DMS53 treated with DMSO at 0.1 percent for 48 hours (cell line): Measurements from ENCODE around the gene C12orf76.
"Not testable (repeated sequence)": the region's sequence is repeated elsewhere in the genome, so short reads cannot be mapped to it uniquely, and the experiment has no call there.

Source experiments
- DNase-seq: peaks from one replicate; lab custom pipeline; 2025; ENCODE audit not compliant: unreplicated experiment; lab: John Stamatoyannopoulos, UW

C12orf76 gene

GRCh38 chr12:110065540-110065939 is 17.2 kb upstream of the C12orf76 start:
- no peak for DNase-seq

GRCh38 chr12:110062241-110062640 is 13.9 kb upstream of the C12orf76 start:
- no peak for DNase-seq

- no peak for DNase-seq
These were observed 11.3 kb upstream of the C12orf76 start for GRCh38 chr12:110059651-110060000.

- no peak for DNase-seq
These were observed 10.7 kb upstream of the C12orf76 start for GRCh38 chr12:110058875-110059615.

GRCh38 chr12:110056643-110057042 is 8.3 kb upstream of the C12orf76 start:
- DNase-seq, result not testable (repeated sequence)

GRCh38 chr12:110055375-110056352 is 7.3 kb upstream of the C12orf76 start:
- DNase-seq, result not testable (repeated sequence)

GRCh38 chr12:110050927-110051326 is 2.6 kb upstream of the C12orf76 start:
- DNase-seq, result no peak

- DNase-seq, result not testable (repeated sequence)
These were observed 1.3 kb upstream of the C12orf76 start for GRCh38 chr12:110049666-110050065.

- not testable (repeated sequence) for DNase-seq
These were observed 712 bp upstream of the C12orf76 start for GRCh38 chr12:110049034-110049433.

GRCh38 chr12:110047297-110047940 is 903 bp downstream of the C12orf76 start:
- DNase-seq, result no peak

- DNase-seq, result no peak
These were observed 1.7 kb downstream of the C12orf76 start for GRCh38 chr12:110046451-110047187.

GRCh38 chr12:110042264-110042663 is 6.1 kb downstream of the C12orf76 start:
- peak; percentile 98 for DNase-seq

GRCh38 chr12:110039085-110039807 is 9.1 kb downstream of the C12orf76 start:
- DNase-seq, result peak; percentile 97

- DNase-seq, result no peak
These were observed 9.6 kb downstream of the C12orf76 start for GRCh38 chr12:110038741-110039084.

GRCh38 chr12:110037315-110037714 is 11.0 kb downstream of the C12orf76 start:
- no peak for DNase-seq

GRCh38 chr12:110035534-110036104 is 12.7 kb downstream of the C12orf76 start:
- no peak for DNase-seq

- no peak for DNase-seq
These were observed 14.4 kb downstream of the C12orf76 start for GRCh38 chr12:110033888-110034287.

GRCh38 chr12:110029290-110029815 is 19.0 kb downstream of the C12orf76 start:
- no peak for DNase-seq

- DNase-seq, result no peak
These were observed 20.0 kb downstream of the C12orf76 start for GRCh38 chr12:110028323-110028722.

GRCh38 chr12:110024051-110024450 is 24.3 kb downstream of the C12orf76 start:
- DNase-seq, result no peak
